Left lung (tissue), 10 donors: Measurements from ENCODE around the gene TROAP. TPM values are rescaled to one million over a fixed set of nuclear protein-coding genes. Genes with fewer than 3 reads are reported as not detected.

Experiments
- ATAC-seq: fragments of 200-7000 bp; cut with Tn5 transposase; one replicate; pipeline ENCODE4 v1.9.1; 2020; ENCODE audit warnings: moderate library complexity
- DNase-seq, 4 donors: peaks; one replicate each; pipeline ENCODE4 v3.0.0-alpha.2; 2013 to 2020
- H3K27ac ChIP-seq, 2 donors: fragments of 200-600 bp; sonication (generic) in 1 of 2; one replicate each; pipeline versions ENCODE4 v1.5.0 to v1.8.0; 2020 to 2021
- H3K27me3 ChIP-seq, 2 donors: fragments of 200-600 bp; sonication (generic) in 1 of 2; one replicate each; pipeline versions ENCODE4 v1.5.0 to v1.8.0; 2020 to 2021
- H3K36me3 ChIP-seq, 2 donors: fragments of 200-600 bp; sonication (generic) in 1 of 2; one replicate each; pipeline versions ENCODE4 v1.5.0 to v1.8.0; 2020 to 2021
- H3K4me1 ChIP-seq, 2 donors: fragments of 200-600 bp; one replicate each; pipeline ENCODE4 v1.8.0; 2021
- H3K4me3 ChIP-seq, 2 donors: fragments of 200-600 bp; sonication (generic) in 1 of 2; one replicate each; pipeline versions ENCODE4 v1.5.0 to v1.8.0; 2020 to 2021; ENCODE audit warnings: mild to moderate bottlenecking in 1 of 2
- H3K9me3 ChIP-seq, 2 donors: fragments of 200-600 bp; sonication (generic) in 1 of 2; one replicate each; pipeline versions ENCODE4 v1.5.0 to v1.8.0; 2020 to 2021
- CTCF ChIP-seq, 2 donors: fragments of 200-600 bp; sonication (generic) in 1 of 2; IDR thresholded peaks; one replicate each; pipeline versions ENCODE4 v1.5.0 to v1.8.0; 2021; ENCODE audit warnings: antibody characterized with exemption in 2 of 2
- intact Hi-C, 2 donors: fragments of 100-400 bp; cut with DNase I; formaldehyde crosslinking; loops; one replicate each; pipeline versions ENCODE4 v1.11.2 to v1.14.2; 2022
- polyA plus RNA-seq, 6 donors: library from polyadenylated mRNA; unstranded; fragments of 120-200 nt; gene quantifications; one replicate each; pipeline ENCODE4 v1.2.1, GENCODE V29; 2013; ENCODE audit not compliant: insufficient read length in 6 of 6
- total RNA-seq, 2 donors: library from RNA; stranded (reverse); fragmentation: NEBNext Ultra II Directional; extraction: Animal tissue kit (Norgen Biotek cat#: 25700); gene quantifications; one replicate each; pipeline ENCODE4 v1.2.1, GENCODE V29; 2021
- donor health status: DM: no; HTN: yes; CAD: no.
- donor health status: DM: no; HTN: no; CAD: no.

The TROAP gene
- total and polyA plus RNA-seq, 8 donors = 2.4 to 43.2 (median 28.3) TPM

GRCh38 chr12:49358483-49359141, 35.6 kb downstream of the TROAP start:
- H3K9me3 ChIP-seq = no peaks in the 10 kb centered on the region
- H3K27ac ChIP-seq = no peak overlapping the region
- DNase-seq (peak in 1 of 4 donors; percentile 76), ATAC-seq (peak; percentile 96)
- no peaks in the 10 kb centered on the region for H3K4me1 ChIP-seq
- H3K27me3 ChIP-seq = peaks cover 0 to 27% of the 10 kb centered on the region in 2 donors
- no peaks in the 10 kb centered on the region for H3K36me3 ChIP-seq
- intact Hi-C loops = loop anchor here in 1 of 2 donors (5.0 kb wide), 1 partner anchor 154 kb away; no protein-coding TSS in a partner anchor
- H3K4me3 ChIP-seq = no peak overlapping the region
- peak; percentile 57 to 75 for TF ChIP-seq CTCF (IDR thresholded peaks at IDR 0.05)

- no peaks in the 10 kb centered on the region for H3K9me3 ChIP-seq
- intact Hi-C loops = loop anchor here in 1 of 2 donors (5.0 kb wide), 1 partner anchor 153 kb away; no protein-coding TSS in a partner anchor
- no peak overlapping the region for H3K4me3 ChIP-seq
- no peak for TF ChIP-seq CTCF (IDR thresholded peaks at IDR 0.05)
- no peak overlapping the region for H3K27ac ChIP-seq
- peaks cover 0 to 24% of the 10 kb centered on the region in 2 donors for H3K27me3 ChIP-seq
- ATAC-seq (no peak), DNase-seq (no peak)
- no peaks in the 10 kb centered on the region for H3K36me3 ChIP-seq
- H3K4me1 ChIP-seq = no peaks in the 10 kb centered on the region
These were observed 36.6 kb downstream of the TROAP start for GRCh38 chr12:49359671-49360070.

- peaks cover 0 to 18% of the 10 kb centered on the region in 2 donors for H3K27me3 ChIP-seq
- ATAC-seq (no peak), DNase-seq (no peak)
- intact Hi-C loops = no loop called here
- TF ChIP-seq CTCF (IDR thresholded peaks at IDR 0.05) = no peak
- peaks cover 2 to 12% of the 10 kb centered on the region in 2 donors for H3K4me1 ChIP-seq
- no peak overlapping the region for H3K4me3 ChIP-seq
- no peaks in the 10 kb centered on the region for H3K36me3 ChIP-seq
- no peaks in the 10 kb centered on the region for H3K9me3 ChIP-seq
- H3K27ac ChIP-seq = no peak overlapping the region
These were observed 39.0 kb downstream of the TROAP start for GRCh38 chr12:49362077-49362476.

- Histone ChIP-seq H3K27ac (no peak overlapping the region), H3K9me3 (no peaks in the 10 kb centered on the region), H3K27me3 (peaks cover 0 to 4% of the 10 kb centered on the region in 2 donors), H3K4me1 (peaks cover 7 to 25% of the 10 kb centered on the region in 2 donors), H3K4me3 (no peak overlapping the region), H3K36me3 (no peaks in the 10 kb centered on the region)
- DNase-seq (no peak), ATAC-seq (no peak)
- intact Hi-C loops = no loop called here
- no peak for TF ChIP-seq CTCF (IDR thresholded peaks at IDR 0.05)
These were observed 41.9 kb downstream of the TROAP start for GRCh38 chr12:49364989-49365388.

- Histone ChIP-seq H3K36me3 (no peaks in the 10 kb centered on the region), H3K27me3 (no peaks in the 10 kb centered on the region), H3K9me3 (no peaks in the 10 kb centered on the region), H3K4me1 (peaks cover 7 to 25% of the 10 kb centered on the region in 2 donors), H3K4me3 (no peak overlapping the region), H3K27ac (no peak overlapping the region)
- DNase-seq = no peak
- intact Hi-C loops = no loop called here
- TF ChIP-seq CTCF (IDR thresholded peaks at IDR 0.05) = no peak
- no peak for ATAC-seq
These were observed 42.5 kb downstream of the TROAP start for GRCh38 chr12:49365542-49365941.
